Type B pancreatic cell (in vitro differentiated cells): Measurements from ENCODE around the gene SLC12A3. TPM values are rescaled to one million over a fixed set of nuclear protein-coding genes. Genes with fewer than 3 reads are reported as not detected.

ENCODE experiments used
- DNase-seq: peaks from one replicate; pipeline ENCODE4 v3.0.0; 2021; ENCODE audit warnings: mixed read lengths; ENCODE audit not compliant: unreplicated experiment; ENCODE audit errors: extremely low spot score
- H3K27ac Mint-ChIP-seq: 2 replicates; pipeline ENCODE4 v1.8.0; 2021; ENCODE audit warnings: mild to moderate bottlenecking, mixed read lengths
- H3K27me3 Mint-ChIP-seq: 2 replicates; pipeline ENCODE4 v1.8.0; 2021; ENCODE audit warnings: mixed read lengths
- H3K36me3 Mint-ChIP-seq: 2 replicates; pipeline ENCODE4 v1.8.0; 2021; ENCODE audit warnings: mixed read lengths
- H3K4me1 Mint-ChIP-seq: one replicate; pipeline ENCODE4 v1.8.0; 2021; ENCODE audit warnings: mixed read lengths; ENCODE audit not compliant: unreplicated experiment
- H3K4me3 Mint-ChIP-seq: 2 replicates; pipeline ENCODE4 v1.8.0; 2021; ENCODE audit warnings: mild to moderate bottlenecking, mixed read lengths
- H3K9me3 Mint-ChIP-seq: 2 replicates; pipeline ENCODE4 v1.8.0; 2021; ENCODE audit warnings: mixed read lengths
- total RNA-seq: library from RNA; stranded (reverse); gene quantifications from 2 replicates; pipeline ENCODE4 v1.2.1, GENCODE V29; 2021; ENCODE audit warnings: low replicate concordance
- TF ChIP-seq, protein P1 (sequence below): fragments of 200-600 bp; sonication (generic); conservative IDR thresholded peaks from 2 replicates; pipeline ENCODE4 v1.5.0; 2021; ENCODE audit warnings: antibody characterized with exemption, mild to moderate bottlenecking

The SLC12A3 gene
- total RNA-seq, 1 donor from 2014 or later = 0.31 TPM

DNA sequence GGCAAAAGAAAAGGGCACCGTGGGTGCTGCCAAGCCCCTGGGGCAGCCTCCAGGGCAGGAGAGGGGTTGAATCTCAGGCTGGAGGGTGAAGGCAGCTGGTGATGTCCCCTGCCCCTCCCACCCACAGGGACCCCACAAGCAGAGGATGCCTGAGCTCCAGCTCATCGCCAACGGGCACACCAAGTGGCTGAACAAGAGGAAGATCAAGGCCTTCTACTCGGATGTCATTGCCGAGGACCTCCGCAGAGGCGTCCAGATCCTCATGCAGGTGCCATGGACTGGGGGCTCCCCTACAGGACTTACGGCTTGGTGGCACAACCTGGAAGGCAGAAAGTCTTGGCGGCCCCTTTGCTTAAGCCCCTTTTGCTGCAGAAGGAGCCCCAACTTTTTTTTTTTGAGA lies 21.8 kb downstream of the SLC12A3 start:
- Mint-ChIP-seq H3K27ac (no peak overlapping the region), H3K36me3 (no peaks in the 10 kb centered on the region), H3K4me3 (no peak overlapping the region), H3K27me3 (no peaks in the 10 kb centered on the region), H3K9me3 (no peaks in the 10 kb centered on the region), H3K4me1 (no peaks in the 10 kb centered on the region)
- DNase-seq = no peak
- TF ChIP-seq, protein P1, sequence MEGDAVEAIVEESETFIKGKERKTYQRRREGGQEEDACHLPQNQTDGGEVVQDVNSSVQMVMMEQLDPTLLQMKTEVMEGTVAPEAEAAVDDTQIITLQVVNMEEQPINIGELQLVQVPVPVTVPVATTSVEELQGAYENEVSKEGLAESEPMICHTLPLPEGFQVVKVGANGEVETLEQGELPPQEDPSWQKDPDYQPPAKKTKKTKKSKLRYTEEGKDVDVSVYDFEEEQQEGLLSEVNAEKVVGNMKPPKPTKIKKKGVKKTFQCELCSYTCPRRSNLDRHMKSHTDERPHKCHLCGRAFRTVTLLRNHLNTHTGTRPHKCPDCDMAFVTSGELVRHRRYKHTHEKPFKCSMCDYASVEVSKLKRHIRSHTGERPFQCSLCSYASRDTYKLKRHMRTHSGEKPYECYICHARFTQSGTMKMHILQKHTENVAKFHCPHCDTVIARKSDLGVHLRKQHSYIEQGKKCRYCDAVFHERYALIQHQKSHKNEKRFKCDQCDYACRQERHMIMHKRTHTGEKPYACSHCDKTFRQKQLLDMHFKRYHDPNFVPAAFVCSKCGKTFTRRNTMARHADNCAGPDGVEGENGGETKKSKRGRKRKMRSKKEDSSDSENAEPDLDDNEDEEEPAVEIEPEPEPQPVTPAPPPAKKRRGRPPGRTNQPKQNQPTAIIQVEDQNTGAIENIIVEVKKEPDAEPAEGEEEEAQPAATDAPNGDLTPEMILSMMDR = no peak

DNA sequence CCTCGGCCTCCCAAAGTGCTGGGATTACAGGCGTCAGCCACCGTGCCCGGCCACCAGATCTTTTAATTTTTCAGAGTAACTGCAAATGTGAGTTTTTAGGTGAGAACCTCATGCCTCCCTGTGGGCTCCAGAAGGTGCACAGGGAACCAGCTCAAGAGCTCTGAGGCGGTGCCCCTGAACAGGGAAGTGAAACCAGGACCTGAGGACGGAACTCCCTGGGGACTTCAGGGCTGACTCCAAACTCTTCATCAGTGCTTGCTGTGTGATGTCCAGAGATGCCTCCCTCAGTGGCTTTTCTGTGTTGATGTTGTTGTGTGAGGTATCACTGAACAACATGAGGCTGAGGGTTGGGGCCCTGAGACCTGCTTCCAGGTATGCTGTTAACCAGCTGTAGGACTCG lies 23.8 kb downstream of the SLC12A3 start:
- Mint-ChIP-seq H3K9me3 (no peaks in the 10 kb centered on the region), H3K4me1 (no peaks in the 10 kb centered on the region), H3K36me3 (no peaks in the 10 kb centered on the region), H3K4me3 (no peak overlapping the region), H3K27me3 (no peaks in the 10 kb centered on the region), H3K27ac (no peak overlapping the region)
- DNase-seq = no peak
- TF ChIP-seq, protein P1 = no peak

DNA sequence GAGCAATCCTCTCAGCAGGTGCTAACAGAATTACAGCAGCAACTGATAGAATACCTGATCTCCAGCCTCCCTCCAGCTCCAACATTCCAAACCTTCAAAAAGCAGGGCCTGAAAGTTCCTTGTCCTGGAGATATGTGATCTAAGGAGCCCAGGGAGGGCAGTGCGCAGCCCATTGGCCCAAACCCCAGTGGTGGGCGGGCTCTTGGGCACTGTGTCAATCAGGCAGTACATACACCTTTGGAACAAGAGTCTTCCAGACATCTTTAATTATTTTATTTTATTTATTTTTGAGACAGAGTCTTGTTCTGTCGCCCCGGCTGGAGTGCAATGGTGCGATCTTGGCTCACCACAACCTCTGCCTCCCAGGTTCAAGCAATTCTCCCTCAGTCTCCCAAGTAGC lies 24.2 kb downstream of the SLC12A3 start:
- no peaks in the 10 kb centered on the region for H3K36me3 Mint-ChIP-seq
- H3K4me1 Mint-ChIP-seq = no peaks in the 10 kb centered on the region
- no peak overlapping the region for H3K27ac Mint-ChIP-seq
- no peaks in the 10 kb centered on the region for H3K9me3 Mint-ChIP-seq
- TF ChIP-seq, protein P1 = no peak
- H3K4me3 Mint-ChIP-seq = no peak overlapping the region
- DNase-seq = no peak
- no peaks in the 10 kb centered on the region for H3K27me3 Mint-ChIP-seq

DNA sequence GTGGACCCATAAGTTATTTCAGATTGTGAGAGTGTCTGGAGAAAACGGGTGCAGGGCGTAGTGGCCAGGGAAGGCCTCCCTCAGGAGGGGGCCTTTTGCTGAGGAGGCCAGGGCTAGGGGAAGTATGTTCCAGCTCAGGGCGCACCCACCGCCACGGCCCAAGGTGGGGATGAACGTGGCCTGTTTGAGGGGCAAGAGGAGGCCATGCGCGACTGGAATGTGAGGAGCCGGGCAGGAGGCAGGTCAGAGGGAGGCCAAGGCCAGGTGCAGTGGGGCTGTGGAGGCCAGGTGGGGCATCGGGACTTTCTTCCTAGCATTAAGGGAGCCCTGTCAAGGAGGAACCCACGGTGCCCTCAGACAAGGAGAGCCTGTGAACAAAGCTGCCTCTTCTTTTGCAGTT lies 26.7 kb downstream of the SLC12A3 start:
- H3K27me3 Mint-ChIP-seq = no peaks in the 10 kb centered on the region
- H3K9me3 Mint-ChIP-seq = no peaks in the 10 kb centered on the region
- TF ChIP-seq, protein P1 = no peak
- H3K27ac Mint-ChIP-seq = no peak overlapping the region
- H3K4me1 Mint-ChIP-seq = no peaks in the 10 kb centered on the region
- no peak for DNase-seq
- H3K36me3 Mint-ChIP-seq = no peaks in the 10 kb centered on the region
- H3K4me3 Mint-ChIP-seq = no peak overlapping the region

DNA sequence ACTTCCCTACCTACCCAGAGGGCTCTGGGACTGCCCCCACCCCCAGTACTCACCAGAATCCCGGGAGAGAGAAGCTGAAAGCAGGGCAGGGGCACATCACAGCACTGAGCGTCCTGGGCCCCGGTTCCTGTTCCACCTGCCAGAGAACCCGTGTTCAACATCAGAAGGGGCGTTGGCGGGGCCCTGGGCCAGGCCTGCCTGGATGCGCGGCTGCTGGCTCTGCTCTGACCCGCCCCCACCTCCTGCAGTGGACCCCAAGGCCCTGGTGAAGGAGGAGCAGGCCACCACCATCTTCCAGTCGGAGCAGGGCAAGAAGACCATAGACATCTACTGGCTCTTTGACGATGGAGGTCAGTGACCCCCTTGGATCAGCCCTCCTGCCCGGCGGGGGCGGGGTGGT lies 27.7 kb downstream of the SLC12A3 start:
- Mint-ChIP-seq H3K27ac (no peak overlapping the region), H3K4me1 (no peaks in the 10 kb centered on the region), H3K9me3 (no peaks in the 10 kb centered on the region), H3K27me3 (no peaks in the 10 kb centered on the region), H3K36me3 (no peaks in the 10 kb centered on the region), H3K4me3 (no peak overlapping the region)
- TF ChIP-seq, protein P1 = no peak
- DNase-seq = no peak

DNA sequence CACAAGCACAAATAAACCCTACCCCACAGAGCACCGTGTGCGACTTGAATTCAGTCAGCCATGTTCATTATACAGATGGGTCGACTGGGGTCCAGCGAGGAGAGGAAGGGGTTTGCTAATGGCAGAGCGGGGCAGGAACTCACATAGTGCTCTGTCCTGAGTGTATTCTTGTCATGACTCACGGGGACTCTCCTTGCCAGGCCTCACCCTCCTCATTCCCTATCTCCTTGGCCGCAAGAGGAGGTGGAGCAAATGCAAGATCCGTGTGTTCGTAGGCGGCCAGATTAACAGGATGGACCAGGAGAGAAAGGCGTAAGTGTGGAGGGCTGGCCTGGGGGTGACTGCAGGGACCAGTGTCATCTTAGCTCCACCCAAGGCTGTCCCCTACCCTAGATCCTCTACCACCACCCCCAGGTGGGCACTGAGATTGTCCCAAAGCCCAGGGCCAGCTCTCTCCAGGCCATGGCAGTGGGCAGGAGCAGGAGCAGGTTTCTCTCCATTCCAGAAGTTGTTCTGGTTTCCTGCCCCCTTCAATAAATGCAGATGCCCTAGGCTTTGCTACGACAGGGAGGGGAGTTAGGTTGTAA lies 29.4 kb downstream of the SLC12A3 start:
- TF ChIP-seq, protein P1 = no peak
- H3K36me3 Mint-ChIP-seq = no peaks in the 10 kb centered on the region
- H3K9me3 Mint-ChIP-seq = no peaks in the 10 kb centered on the region
- no peak overlapping the region for H3K27ac Mint-ChIP-seq
- H3K4me1 Mint-ChIP-seq = no peaks in the 10 kb centered on the region
- no peaks in the 10 kb centered on the region for H3K27me3 Mint-ChIP-seq
- no peak overlapping the region for H3K4me3 Mint-ChIP-seq
- no peak for DNase-seq
